HG02973 (cell line): ENCODE data around the gene PTGS1.
"Not testable (repeated sequence)": the region's sequence is repeated elsewhere in the genome, so short reads cannot be mapped to it uniquely, and the experiment has no call there.

Source experiments
- ATAC-seq: cut with Tn5 transposase; IDR thresholded peaks from one replicate; pipeline ENCODE4 v1.9.1; 2021; ENCODE audit warnings: moderate library complexity; ENCODE audit not compliant: unreplicated experiment

PTGS1 gene

GRCh38 chr9:122346478-122347347 lies 24.1 kb upstream of the PTGS1 start:
- ATAC-seq = no peak

GRCh38 chr9:122347348-122348287 lies 23.2 kb upstream of the PTGS1 start:
- no peak for ATAC-seq

GRCh38 chr9:122348288-122348777 lies 22.5 kb upstream of the PTGS1 start:
- no peak for ATAC-seq

GRCh38 chr9:122348791-122349190 lies 22.0 kb upstream of the PTGS1 start:
- no peak for ATAC-seq

- no peak for ATAC-seq
Measured at GRCh38 chr9:122349201-122349600, 21.6 kb upstream of the PTGS1 start.

- peak; percentile 82 for ATAC-seq
Measured at GRCh38 chr9:122350577-122351355, 20.1 kb upstream of the PTGS1 start.

- ATAC-seq = no peak
Measured at GRCh38 chr9:122354536-122355199, 16.2 kb upstream of the PTGS1 start.

- no peak for ATAC-seq
Measured at GRCh38 chr9:122355336-122355875, 15.4 kb upstream of the PTGS1 start.

GRCh38 chr9:122356627-122357026 lies 14.2 kb upstream of the PTGS1 start:
- ATAC-seq = no peak

- no peak for ATAC-seq
Measured at GRCh38 chr9:122360891-122361290, 9.9 kb upstream of the PTGS1 start.

GRCh38 chr9:122363131-122363530 lies 7.7 kb upstream of the PTGS1 start:
- not testable (repeated sequence) for ATAC-seq

GRCh38 chr9:122364117-122364782 lies 6.6 kb upstream of the PTGS1 start:
- ATAC-seq = no peak

- ATAC-seq = no peak
Measured at GRCh38 chr9:122364783-122365150, 6.1 kb upstream of the PTGS1 start.

GRCh38 chr9:122366074-122366660 lies 4.7 kb upstream of the PTGS1 start:
- no peak for ATAC-seq

GRCh38 chr9:122367065-122367464 lies 3.8 kb upstream of the PTGS1 start:
- ATAC-seq = no peak

GRCh38 chr9:122367774-122368460 lies 2.9 kb upstream of the PTGS1 start:
- ATAC-seq = no peak

GRCh38 chr9:122368642-122369041 lies 2.2 kb upstream of the PTGS1 start:
- ATAC-seq = no peak

- no peak for ATAC-seq
Measured at GRCh38 chr9:122370303-122370702, 521 bp upstream of the PTGS1 start.

GRCh38 chr9:122371846-122372245 lies 1.0 kb downstream of the PTGS1 start:
- no peak for ATAC-seq
